Karpas-422 (cell line): ENCODE measurements around the gene NUDT21. TPM values are rescaled to one million over a fixed set of nuclear protein-coding genes. Genes with fewer than 3 reads are reported as not detected.

Experiments
- DNase-seq: peaks from one replicate; pipeline ENCODE4 v3.0.0-alpha.2; 2015
- H2AFZ ChIP-seq: fragments of 200-600 bp; sonication (generic); 2 replicates; pipeline ENCODE4 v1.6.1; 2014; ENCODE audit warnings: antibody characterized with exemption, low read length, mixed read lengths
- H3K27ac ChIP-seq: fragments of 200-600 bp; sonication (generic); 2 replicates; pipeline ENCODE4 v1.5.1; 2014; ENCODE audit warnings: mild to moderate bottlenecking, low read length, moderate library complexity
- H3K27me3 ChIP-seq: fragments of 200-600 bp; sonication (generic); 2 replicates; pipeline ENCODE4 v1.6.1; 2014; ENCODE audit warnings: low read length, mixed read lengths
- H3K36me3 ChIP-seq: fragments of 200-600 bp; sonication (generic); 2 replicates; pipeline ENCODE4 v1.6.1; 2014; ENCODE audit warnings: low read length, mixed read lengths; ENCODE audit not compliant: insufficient read depth
- H3K4me1 ChIP-seq: fragments of 200-600 bp; sonication (generic); 2 replicates; pipeline ENCODE4 v1.6.1; 2014; ENCODE audit warnings: mild to moderate bottlenecking, low read length, mixed read lengths
- H3K4me2 ChIP-seq: fragments of 200-600 bp; sonication (generic); 2 replicates; pipeline ENCODE4 v1.6.1; 2014; ENCODE audit warnings: low read length, low read depth, mild to moderate bottlenecking; ENCODE audit not compliant: poor library complexity, severe bottlenecking
- H3K4me3 ChIP-seq: fragments of 200-600 bp; sonication (generic); 2 replicates; pipeline ENCODE4 v1.5.1; 2014; ENCODE audit warnings: mild to moderate bottlenecking, antibody characterized with exemption, low read length, mixed read lengths
- H3K79me2 ChIP-seq: fragments of 200-600 bp; sonication (generic); 2 replicates; pipeline ENCODE4 v1.6.1; 2014; ENCODE audit warnings: mild to moderate bottlenecking, low read length, mixed read lengths
- H3K9ac ChIP-seq: fragments of 200-600 bp; sonication (generic); 2 replicates; pipeline ENCODE4 v1.6.0; 2014; ENCODE audit warnings: low read length
- H3K9me2 ChIP-seq: fragments of 200-600 bp; sonication (generic), shearing (Covaris generic); replicated peaks from 2 replicates; pipeline ENCODE4 v1.6.0; 2014; ENCODE audit warnings: mild to moderate bottlenecking, low read length, moderate library complexity; ENCODE audit not compliant: insufficient read depth
- H3K9me3 ChIP-seq: fragments of 300-700, 200-600 bp; sonication (generic); 2 replicates; pipeline ENCODE4 v1.6.1; 2014; ENCODE audit warnings: low read length, mixed read lengths
- H4K20me1 ChIP-seq: fragments of 200-600 bp; sonication (generic); 2 replicates; pipeline ENCODE4 v1.6.1; 2014; ENCODE audit warnings: mild to moderate bottlenecking, antibody characterized with exemption, low read length, low read depth; ENCODE audit not compliant: insufficient read depth
- total RNA-seq: library from RNA; depleted of rRNA; stranded (reverse); fragments of >200 nt; shearing (Covaris generic); gene quantifications from 2 replicates; pipeline ENCODE4 v1.2.3, GENCODE V29; 2014; ENCODE audit warnings: low replicate concordance

The NUDT21 gene
- total RNA-seq, 1 experiment from 2014 or later: 170 TPM

- no peaks in the 10 kb centered on the region for H3K4me1 ChIP-seq
- DNase-seq: no peak
- no peak overlapping the region for H3K9ac ChIP-seq
- no peak overlapping the region for H3K4me3 ChIP-seq
- no peak overlapping the region for H3K27ac ChIP-seq
- H3K79me2 ChIP-seq: no peaks in the 10 kb centered on the region
- H3K9me2 ChIP-seq: no peaks in the 10 kb centered on the region
- H4K20me1 ChIP-seq: no peaks in the 10 kb centered on the region
- H3K36me3 ChIP-seq: peaks cover 30% of the 10 kb centered on the region
- H2AFZ ChIP-seq: no peak overlapping the region
- H3K4me2 ChIP-seq: no peak overlapping the region
- H3K9me3 ChIP-seq: no peaks in the 10 kb centered on the region
- H3K27me3 ChIP-seq: no peaks in the 10 kb centered on the region
These were observed 30.5 kb upstream of the NUDT21 start for GRCh38 chr16:56481468-56482122.

GRCh38 chr16:56480776-56481467 is 29.8 kb upstream of the NUDT21 start:
- Histone ChIP-seq H3K9me2 (no peaks in the 10 kb centered on the region), H3K9me3 (no peaks in the 10 kb centered on the region), H4K20me1 (no peaks in the 10 kb centered on the region), H3K9ac (no peak overlapping the region), H3K4me2 (no peak overlapping the region), H2AFZ (no peak overlapping the region), H3K27me3 (no peaks in the 10 kb centered on the region), H3K27ac (no peak overlapping the region), H3K4me3 (no peak overlapping the region), H3K36me3 (peaks cover 32% of the 10 kb centered on the region), H3K4me1 (no peaks in the 10 kb centered on the region), H3K79me2 (no peaks in the 10 kb centered on the region)
- no peak for DNase-seq

DNA sequence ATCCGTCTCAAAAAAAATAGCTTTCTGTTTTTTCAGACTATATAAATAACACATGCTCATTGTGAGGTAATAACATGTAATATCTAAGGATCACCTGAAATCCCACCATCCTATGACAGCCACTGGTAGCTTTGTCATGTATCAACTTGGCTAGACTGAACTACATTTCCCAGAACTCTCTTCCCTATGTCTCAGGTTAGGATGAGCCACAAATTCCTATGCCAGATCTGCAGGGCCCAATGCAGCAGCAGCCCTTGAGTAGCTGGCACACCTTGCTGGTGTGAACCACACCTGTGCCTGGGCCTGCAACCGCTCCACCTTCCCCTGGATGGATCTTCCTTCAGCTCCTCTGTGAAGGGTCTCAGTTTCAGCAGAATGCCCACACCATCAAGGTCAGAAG is 28.3 kb upstream of the NUDT21 start:
- H3K4me2 ChIP-seq: no peak overlapping the region
- no peaks in the 10 kb centered on the region for H4K20me1 ChIP-seq
- H3K9me3 ChIP-seq: no peaks in the 10 kb centered on the region
- H3K9ac ChIP-seq: no peak overlapping the region
- H3K4me3 ChIP-seq: no peak overlapping the region
- DNase-seq: no peak
- no peak overlapping the region for H3K27ac ChIP-seq
- no peak overlapping the region for H2AFZ ChIP-seq
- no peaks in the 10 kb centered on the region for H3K79me2 ChIP-seq
- H3K4me1 ChIP-seq: no peaks in the 10 kb centered on the region
- no peaks in the 10 kb centered on the region for H3K27me3 ChIP-seq
- H3K9me2 ChIP-seq: no peaks in the 10 kb centered on the region
- H3K36me3 ChIP-seq: peaks cover 43% of the 10 kb centered on the region

- Histone ChIP-seq H3K9ac (no peak overlapping the region), H3K27me3 (no peaks in the 10 kb centered on the region), H4K20me1 (no peaks in the 10 kb centered on the region), H2AFZ (no peak overlapping the region), H3K4me2 (no peak overlapping the region), H3K36me3 (peaks cover 45% of the 10 kb centered on the region), H3K79me2 (no peaks in the 10 kb centered on the region), H3K9me3 (no peaks in the 10 kb centered on the region), H3K27ac (no peak overlapping the region), H3K4me1 (no peaks in the 10 kb centered on the region), H3K9me2 (no peaks in the 10 kb centered on the region), H3K4me3 (no peak overlapping the region)
- DNase-seq: no peak
These were observed 27.3 kb upstream of the NUDT21 start for GRCh38 chr16:56478281-56479049.

- Histone ChIP-seq H3K27ac (no peak overlapping the region), H3K9me2 (no peaks in the 10 kb centered on the region), H4K20me1 (no peaks in the 10 kb centered on the region), H2AFZ (no peak overlapping the region), H3K4me1 (no peaks in the 10 kb centered on the region), H3K4me2 (no peak overlapping the region), H3K36me3 (peaks cover 49% of the 10 kb centered on the region; the same call in 1 of the 2 replicates), H3K9me3 (no peaks in the 10 kb centered on the region), H3K79me2 (no peaks in the 10 kb centered on the region), H3K27me3 (no peaks in the 10 kb centered on the region), H3K9ac (no peak overlapping the region), H3K4me3 (no peak overlapping the region)
- no peak for DNase-seq
These were observed 26.2 kb upstream of the NUDT21 start for GRCh38 chr16:56477096-56477878.

DNA sequence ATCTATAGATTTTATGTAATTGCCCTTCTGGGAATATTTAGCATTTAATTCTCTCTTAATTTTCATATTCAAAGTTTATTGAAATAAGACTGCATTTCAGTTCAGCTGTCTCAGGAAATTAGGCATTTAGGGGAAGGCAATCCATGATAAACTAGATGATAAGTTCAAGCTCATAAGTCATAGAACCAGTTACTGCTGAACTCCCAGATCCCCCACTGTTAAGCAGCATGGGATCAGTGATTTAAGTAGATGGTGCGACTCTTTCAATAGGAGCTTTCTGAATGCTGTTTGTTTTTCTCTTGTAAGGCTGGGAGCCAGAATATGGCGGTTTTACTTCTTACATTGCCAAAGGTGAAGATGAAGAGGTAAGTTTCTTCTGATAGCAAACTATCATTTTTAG is 24.1 kb upstream of the NUDT21 start:
- Histone ChIP-seq H3K27me3 (no peaks in the 10 kb centered on the region), H2AFZ (no peak overlapping the region), H3K27ac (no peak overlapping the region), H3K9me3 (no peaks in the 10 kb centered on the region), H3K9me2 (no peaks in the 10 kb centered on the region), H3K36me3 (peaks cover 66% of the 10 kb centered on the region; the same call in 1 of the 2 replicates), H3K9ac (no peak overlapping the region), H3K4me2 (no peak overlapping the region), H3K4me3 (no peak overlapping the region), H3K79me2 (0 out of 2 replicates have a peak, but pooled peaks cover 2% of the 10 kb centered on the region), H3K4me1 (no peaks in the 10 kb centered on the region), H4K20me1 (no peaks in the 10 kb centered on the region)
- DNase-seq: no peak

- DNase-seq: no peak
- Histone ChIP-seq H3K9me2 (no peaks in the 10 kb centered on the region), H3K36me3 (peaks cover 73% of the 10 kb centered on the region), H3K27me3 (no peaks in the 10 kb centered on the region), H3K9me3 (no peaks in the 10 kb centered on the region), H3K4me2 (no peak overlapping the region), H3K4me3 (no peak overlapping the region), H3K27ac (no peak overlapping the region), H3K4me1 (no peaks in the 10 kb centered on the region), H2AFZ (no peak overlapping the region), H3K9ac (no peak overlapping the region), H4K20me1 (no peaks in the 10 kb centered on the region), H3K79me2 (0 out of 2 replicates have a peak, but pooled peaks cover 6% of the 10 kb centered on the region)
These were observed 19.5 kb upstream of the NUDT21 start for GRCh38 chr16:56470666-56471065.
